GM12878 (cell line): ENCODE results near the gene MLPH. TPM values are rescaled to one million over a fixed set of nuclear protein-coding genes. Genes with fewer than 3 reads are reported as not detected.

Source experiments
- ATAC-seq: fragments of 200-7000 bp; cut with Tn5 transposase; 3 replicates; pipeline ENCODE4 v1.9.1; 2020; ENCODE audit warnings: mild to moderate bottlenecking, moderate library complexity
- BruUV-seq: library from RNA; stranded (reverse); fragments of 400-500 nt; replicated peaks from 2 replicates; lab custom pipeline; 2021; lab: Mats Ljungman, UMichigan
- CTCF ChIA-PET: fragments of 300-600 bp; sonication (Branson Sonifier 250); formaldehyde crosslinking; extraction: SDS; loops from one replicate; lab custom pipeline; 2021; ENCODE audit warnings: inconsistent platforms; lab: Yijun Ruan, JAX
- POLR2A ChIA-PET: fragments of 350-600 bp; formaldehyde crosslinking; extraction: SDS; loops from one replicate; lab custom pipeline; 2021; ENCODE audit warnings: inconsistent platforms; lab: Charles Lee
- RAD21 ChIA-PET: fragments of 300-600 bp; sonication (Branson Sonifier 250); formaldehyde crosslinking; loops from one replicate; lab custom pipeline; 2023; ENCODE audit warnings: antibody characterized with exemption; ENCODE audit not compliant: unreplicated experiment; lab: Charles Lee
- SMC1A ChIA-PET: fragments of 300-600 bp; sonication (Branson Sonifier 250); formaldehyde crosslinking; loops from one replicate; lab custom pipeline; 2023; ENCODE audit not compliant: unreplicated experiment, uncharacterized antibody; lab: Charles Lee
- DNase-seq: peaks from one replicate; pipeline ENCODE4 v3.0.0-alpha.2; 2011; ENCODE audit warnings: low read depth, low spot score
- FAIRE-seq: peaks from 3 replicates; lab custom pipeline; 2011; peaks lifted over from hg19 to GRCh38; lab: Jason Lieb, UNC
- H2AFZ ChIP-seq: 2 replicates; pipeline ENCODE4 v1.6.0; 2011; ENCODE audit warnings: low read depth, low read length, control low read depth; ENCODE audit not compliant: control insufficient read depth
- H3K27ac ChIP-seq: 2 replicates; pipeline ENCODE4 v1.5.1; 2011; ENCODE audit warnings: control low read depth; ENCODE audit not compliant: control insufficient read depth, insufficient read depth
- H3K27me3 ChIP-seq, 2 experiments: replicated peaks in 1 of 2; 2 replicates each; pipeline versions ENCODE4 v1.6.0 to v1.6.1; 2011; ENCODE audit warnings: low read length in 1 of 2; ENCODE audit not compliant: control insufficient read depth in 2 of 2, insufficient read depth in 2 of 2
- H3K36me3 ChIP-seq, 2 experiments: 2 replicates each; pipeline ENCODE4 v1.5.1; 2011; ENCODE audit warnings: low read length in 1 of 2; ENCODE audit not compliant: control insufficient read depth in 2 of 2, insufficient read depth in 2 of 2
- H3K4me1 ChIP-seq: 2 replicates; pipeline ENCODE4 v1.6.1; 2011; ENCODE audit warnings: mild to moderate bottlenecking, low read length, moderate library complexity, mixed read lengths; ENCODE audit not compliant: control insufficient read depth, insufficient read depth
- H3K4me2 ChIP-seq: 2 replicates; pipeline ENCODE4 v1.6.0; 2011; ENCODE audit warnings: control low read depth; ENCODE audit not compliant: control insufficient read depth, insufficient read depth
- H3K4me3 ChIP-seq: fragments of 200-600 bp; sonication (generic); 2 replicates; pipeline ENCODE4 v1.5.1; 2016
- H3K79me2 ChIP-seq: 2 replicates; pipeline ENCODE4 v1.6.0; 2011; ENCODE audit warnings: low read length; ENCODE audit not compliant: control insufficient read depth, insufficient read depth
- H3K9ac ChIP-seq: 2 replicates; pipeline ENCODE4 v1.8.0; 2011; ENCODE audit warnings: low read length, control low read depth, mixed read lengths; ENCODE audit not compliant: control insufficient read depth, insufficient read depth
- H3K9me3 ChIP-seq: replicated peaks from 3 replicates; pipeline ENCODE4 v1.5.1; 2011; ENCODE audit warnings: mild to moderate bottlenecking, low read length; ENCODE audit not compliant: control insufficient read depth, insufficient read depth
- H4K20me1 ChIP-seq: 2 replicates; pipeline ENCODE4 v1.6.0; 2011; ENCODE audit not compliant: control insufficient read depth, insufficient read depth
- ASH2L ChIP-seq: fragments of 300-600, 200-600 bp; sonication (generic); IDR thresholded peaks from 2 replicates; pipeline ENCODE4 v1.6.1; 2017; ENCODE audit warnings: low read depth, mild to moderate bottlenecking, borderline replicate concordance
- CREM ChIP-seq: IDR thresholded peaks from 2 replicates; pipeline ENCODE4 v1.6.1; 2014; ENCODE audit warnings: antibody characterized with exemption, low read depth
- EED ChIP-seq: sonication (generic); IDR thresholded peaks from 2 replicates; pipeline ENCODE4 v1.6.1; 2016; ENCODE audit warnings: antibody characterized with exemption, low read depth
- EZH2 ChIP-seq: IDR thresholded peaks from 2 replicates; pipeline ENCODE4 v1.6.1; 2012; ENCODE audit warnings: low read depth, mild to moderate bottlenecking, control low read depth, inconsistent platforms, low read length, borderline replicate concordance; ENCODE audit not compliant: control insufficient read depth
- FOXM1 ChIP-seq: IDR thresholded peaks from 2 replicates; pipeline ENCODE4 v1.6.1; 2012; ENCODE audit warnings: low read depth, mild to moderate bottlenecking, inconsistent platforms, low read length, moderate library complexity
- MYB ChIP-seq: fragments of 150-350 bp; IDR thresholded peaks from 2 replicates; pipeline ENCODE4 v1.6.1; 2014; ENCODE audit warnings: mild to moderate bottlenecking, low read depth, low read length, borderline replicate concordance
- NBN ChIP-seq: fragments of 450-650 bp; IDR thresholded peaks from 2 replicates; pipeline ENCODE4 v1.6.1; 2016
- NFXL1 ChIP-seq: fragments of 450-650 bp; IDR thresholded peaks from 2 replicates; pipeline ENCODE4 v1.6.1; 2017; ENCODE audit warnings: antibody characterized with exemption, mild to moderate bottlenecking, borderline replicate concordance
- NRF1 ChIP-seq: conservative IDR thresholded peaks from 2 replicates; pipeline ENCODE4 v1.6.1; 2011; ENCODE audit warnings: mild to moderate bottlenecking, low read depth, low read length, improper control_type of control experiment
- PAX5 ChIP-seq: IDR thresholded peaks from 2 replicates; pipeline ENCODE4 v1.6.1; 2011; ENCODE audit warnings: low read depth, low read length, borderline replicate concordance
- POLR2AphosphoS2 ChIP-seq: IDR thresholded peaks from 2 replicates; pipeline ENCODE4 v1.6.1; 2011; ENCODE audit warnings: low read depth, mild to moderate bottlenecking, low read length, improper control_type of control experiment, moderate library complexity
- RCOR1 ChIP-seq: conservative IDR thresholded peaks from 2 replicates; pipeline ENCODE4 v1.6.1; 2012; ENCODE audit warnings: low read depth, low read length, improper control_type of control experiment
- SMC3 ChIP-seq: IDR thresholded peaks from 2 replicates; pipeline ENCODE4 v1.6.1; 2011; ENCODE audit warnings: low read length, improper control_type of control experiment, borderline replicate concordance
- SREBF1 ChIP-seq: IDR thresholded peaks from 2 replicates; pipeline ENCODE4 v1.6.1; 2012; ENCODE audit warnings: mild to moderate bottlenecking, low read length
- STAT3 ChIP-seq: IDR thresholded peaks from 2 replicates; pipeline ENCODE4 v1.6.1; 2011; ENCODE audit warnings: low read depth, low read length, improper control_type of control experiment
- SUZ12 ChIP-seq: fragments of 200-600 bp; sonication (generic); IDR thresholded peaks from one replicate; pipeline ENCODE4 v1.6.1; 2018; ENCODE audit warnings: antibody characterized with exemption, mild to moderate bottlenecking; ENCODE audit not compliant: unreplicated experiment
- YBX1 ChIP-seq: fragments of 450-650 bp; IDR thresholded peaks from 2 replicates; pipeline ENCODE4 v1.6.1; 2016; ENCODE audit warnings: antibody characterized with exemption
- WGBS: methylation state at CpG from one replicate; pipeline ENCODE4 v1.1.6; 2016; ENCODE audit warnings: low lambda C conversion rate; ENCODE audit not compliant: insufficient replicate concordance, insufficient coverage; ENCODE audit errors: missing lambda C conversion rate; 5-methylcytosine and 5-hydroxymethylcytosine counted together
- in situ Hi-C: fragments of 300-500 bp; cut with MboI; formaldehyde crosslinking; loops from 9 replicates; pipeline ENCODE4 v1.14.3; 2018; ENCODE audit warnings: mixed read lengths
- intact Hi-C: fragments of 100-400 bp; cut with micrococcal nuclease; formaldehyde crosslinking; loops from one replicate; pipeline ENCODE4 v1.14.2; 2022; ENCODE audit not compliant: unreplicated experiment
- polyA plus RNA-seq, 11 experiments: library from polyadenylated mRNA; depleted of rRNA in 4 of 11; unstranded in 6 of 11; stranded (reverse) in 5 of 11; fragments of >200 nt; fragmentation: Nextera tagmentation in 4 of 11; fragmentation: Illumina TruSeq in 1 of 11; extraction: Ambion mirVana in 4 of 11; extraction: Trizol in 1 of 11; gene quantifications; 1 replicate in 1 of 11; 2 replicates in 10 of 11; pipeline versions ENCODE4 v1.2.1 to v1.2.3, GENCODE V29; 2011 to 2016; ENCODE audit warnings: inconsistent platforms in 2 of 11, missing spikeins in 2 of 11, low read depth in 1 of 11
- total RNA-seq, 4 experiments: library from RNA; depleted of rRNA in 3 of 4; stranded (reverse); fragments of >200 nt in 3 of 4; fragmentation: Illumina TruSeq in 1 of 4; extraction: Trizol in 1 of 4; gene quantifications; 2 replicates each; pipeline versions ENCODE4 v1.2.1 to v1.2.3, GENCODE V29; 2013 to 2021
- TF ChIP-seq, protein P1 (sequence below): fragments of 450-650 bp; conservative IDR thresholded peaks from 2 replicates; pipeline ENCODE4 v1.6.1; 2017; ENCODE audit warnings: mild to moderate bottlenecking, moderate library complexity
- TF ChIP-seq, protein P2 (sequence below): IDR thresholded peaks from 2 replicates; pipeline ENCODE4 v1.6.1; 2011; ENCODE audit warnings: low read depth, low read length, improper control_type of control experiment, borderline replicate concordance
- TF ChIP-seq, protein P3 (sequence below): fragments of 450-650 bp; IDR thresholded peaks from 2 replicates; pipeline ENCODE4 v1.6.1; 2017; ENCODE audit warnings: low read depth, mild to moderate bottlenecking, moderate library complexity
- TF ChIP-seq, protein P4 (sequence below): fragments of 450-650 bp; IDR thresholded peaks from 2 replicates; pipeline ENCODE4 v1.6.1; 2016; ENCODE audit warnings: mild to moderate bottlenecking

MLPH gene
- total and polyA plus RNA-seq, 10 of the 15 experiments (the other 5 are each of a cell fraction or from before 2014, with no cell fraction given), result 0.16 to 0.85 TPM; not detected in 8

DNA sequence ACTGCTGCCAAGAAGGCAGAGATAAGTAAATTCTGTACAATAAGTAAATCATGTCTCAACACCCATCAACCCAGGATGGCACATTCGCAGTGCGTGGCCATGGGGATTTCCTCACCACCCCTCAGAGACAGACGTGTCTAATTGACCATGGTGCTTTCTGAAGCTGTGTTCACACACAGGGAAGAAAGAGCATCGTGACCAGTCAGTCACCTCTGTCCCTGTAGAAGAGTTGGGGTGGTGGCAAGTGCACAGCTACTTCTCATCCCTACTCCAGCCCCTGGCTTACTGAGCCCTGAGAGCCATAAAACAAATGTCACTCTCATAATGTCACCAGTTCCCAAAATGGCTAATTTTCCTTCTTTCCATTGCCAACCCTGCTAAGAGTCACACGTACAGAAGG is 31.3 kb upstream of the MLPH start:
- in situ Hi-C loops (no loop called here), intact Hi-C loops (no loop called here)
- ChIA-PET RAD21 (interaction anchor here (1.8 kb wide), 1 partner anchor 15 kb away, joined by 4 read pairs; no protein-coding TSS in a partner anchor), SMC1A (no interaction called here), POLR2A (no interaction called here), CTCF (interaction anchor here (1.5 kb wide), 1 partner anchor 34 kb away, joined by 3 read pairs; no protein-coding TSS in a partner anchor)
- H3K4me3 ChIP-seq, result no peak overlapping the region
- H3K27ac ChIP-seq, result no peak overlapping the region
- no peak overlapping the region for H2AFZ ChIP-seq
- H3K36me3 ChIP-seq, result no peaks in the 10 kb centered on the region
- no peak overlapping the region for H3K9ac ChIP-seq
- no peaks in the 10 kb centered on the region for H4K20me1 ChIP-seq
- ATAC-seq, result peak; percentile 66
- FAIRE-seq, result no peak
- WGBS, result 11% methylated on average over 5 of the region's 5 CpGs
- H3K27me3 ChIP-seq, result no peaks in the 10 kb centered on the region
- no peaks in the 10 kb centered on the region; the same call in 1 of the 3 replicates for H3K9me3 ChIP-seq
- H3K4me1 ChIP-seq, result no peaks in the 10 kb centered on the region
- no peak overlapping the region for H3K4me2 ChIP-seq
- no TSS peak for BruUV-seq
- no peaks in the 10 kb centered on the region for H3K79me2 ChIP-seq
- DNase-seq, result peak; percentile 30
- TF ChIP-seq STAT3 (no peak), PAX5 (peak; percentile 33; the same call in 1 of the 2 replicates), FOXM1 (no peak), ASH2L (no peak), YBX1 (no peak), RCOR1 (no peak), EED (no peak), NFXL1 (no peak), NRF1 (no peak), CREM (no peak), SUZ12 (no peak), SMC3 (no peak), SREBF1 (no peak), POLR2AphosphoS2 (no peak), MYB (no peak), EZH2 (no peak), NBN (no peak)
- TF ChIP-seq, protein P1, sequence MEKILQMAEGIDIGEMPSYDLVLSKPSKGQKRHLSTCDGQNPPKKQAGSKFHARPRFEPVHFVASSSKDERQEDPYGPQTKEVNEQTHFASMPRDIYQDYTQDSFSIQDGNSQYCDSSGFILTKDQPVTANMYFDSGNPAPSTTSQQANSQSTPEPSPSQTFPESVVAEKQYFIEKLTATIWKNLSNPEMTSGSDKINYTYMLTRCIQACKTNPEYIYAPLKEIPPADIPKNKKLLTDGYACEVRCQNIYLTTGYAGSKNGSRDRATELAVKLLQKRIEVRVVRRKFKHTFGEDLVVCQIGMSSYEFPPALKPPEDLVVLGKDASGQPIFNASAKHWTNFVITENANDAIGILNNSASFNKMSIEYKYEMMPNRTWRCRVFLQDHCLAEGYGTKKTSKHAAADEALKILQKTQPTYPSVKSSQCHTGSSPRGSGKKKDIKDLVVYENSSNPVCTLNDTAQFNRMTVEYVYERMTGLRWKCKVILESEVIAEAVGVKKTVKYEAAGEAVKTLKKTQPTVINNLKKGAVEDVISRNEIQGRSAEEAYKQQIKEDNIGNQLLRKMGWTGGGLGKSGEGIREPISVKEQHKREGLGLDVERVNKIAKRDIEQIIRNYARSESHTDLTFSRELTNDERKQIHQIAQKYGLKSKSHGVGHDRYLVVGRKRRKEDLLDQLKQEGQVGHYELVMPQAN, result no peak
- TF ChIP-seq, protein P2, sequence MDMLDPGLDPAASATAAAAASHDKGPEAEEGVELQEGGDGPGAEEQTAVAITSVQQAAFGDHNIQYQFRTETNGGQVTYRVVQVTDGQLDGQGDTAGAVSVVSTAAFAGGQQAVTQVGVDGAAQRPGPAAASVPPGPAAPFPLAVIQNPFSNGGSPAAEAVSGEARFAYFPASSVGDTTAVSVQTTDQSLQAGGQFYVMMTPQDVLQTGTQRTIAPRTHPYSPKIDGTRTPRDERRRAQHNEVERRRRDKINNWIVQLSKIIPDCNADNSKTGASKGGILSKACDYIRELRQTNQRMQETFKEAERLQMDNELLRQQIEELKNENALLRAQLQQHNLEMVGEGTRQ, result no peak
- TF ChIP-seq, protein P3, sequence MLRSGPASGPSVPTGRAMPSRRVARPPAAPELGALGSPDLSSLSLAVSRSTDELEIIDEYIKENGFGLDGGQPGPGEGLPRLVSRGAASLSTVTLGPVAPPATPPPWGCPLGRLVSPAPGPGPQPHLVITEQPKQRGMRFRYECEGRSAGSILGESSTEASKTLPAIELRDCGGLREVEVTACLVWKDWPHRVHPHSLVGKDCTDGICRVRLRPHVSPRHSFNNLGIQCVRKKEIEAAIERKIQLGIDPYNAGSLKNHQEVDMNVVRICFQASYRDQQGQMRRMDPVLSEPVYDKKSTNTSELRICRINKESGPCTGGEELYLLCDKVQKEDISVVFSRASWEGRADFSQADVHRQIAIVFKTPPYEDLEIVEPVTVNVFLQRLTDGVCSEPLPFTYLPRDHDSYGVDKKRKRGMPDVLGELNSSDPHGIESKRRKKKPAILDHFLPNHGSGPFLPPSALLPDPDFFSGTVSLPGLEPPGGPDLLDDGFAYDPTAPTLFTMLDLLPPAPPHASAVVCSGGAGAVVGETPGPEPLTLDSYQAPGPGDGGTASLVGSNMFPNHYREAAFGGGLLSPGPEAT, result no peak
- TF ChIP-seq, protein P4, sequence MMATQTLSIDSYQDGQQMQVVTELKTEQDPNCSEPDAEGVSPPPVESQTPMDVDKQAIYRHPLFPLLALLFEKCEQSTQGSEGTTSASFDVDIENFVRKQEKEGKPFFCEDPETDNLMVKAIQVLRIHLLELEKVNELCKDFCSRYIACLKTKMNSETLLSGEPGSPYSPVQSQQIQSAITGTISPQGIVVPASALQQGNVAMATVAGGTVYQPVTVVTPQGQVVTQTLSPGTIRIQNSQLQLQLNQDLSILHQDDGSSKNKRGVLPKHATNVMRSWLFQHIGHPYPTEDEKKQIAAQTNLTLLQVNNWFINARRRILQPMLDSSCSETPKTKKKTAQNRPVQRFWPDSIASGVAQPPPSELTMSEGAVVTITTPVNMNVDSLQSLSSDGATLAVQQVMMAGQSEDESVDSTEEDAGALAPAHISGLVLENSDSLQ, result peak; percentile 86
